Hepatocyte (in vitro differentiated cells): ENCODE data around the gene NLRC5. TPM values are rescaled to one million over a fixed set of nuclear protein-coding genes. Genes with fewer than 3 reads are reported as not detected.
"Not testable (repeated sequence)": the region's sequence is repeated elsewhere in the genome, so short reads cannot be mapped to it uniquely, and the experiment has no call there.

Experiments used
- DNase-seq: peaks from one replicate; pipeline ENCODE4 v3.0.0-alpha.2; 2016; ENCODE audit warnings: low spot score
- H2AFZ ChIP-seq: fragments of 200-600 bp; sonication (generic); 2 replicates; pipeline ENCODE4 v1.6.0; 2016; ENCODE audit warnings: antibody characterized with exemption, mild to moderate bottlenecking
- H3K27ac ChIP-seq: fragments of 200-600 bp; sonication (generic); 2 replicates; pipeline ENCODE4 v1.5.1; 2016; ENCODE audit warnings: mild to moderate bottlenecking
- H3K27me3 ChIP-seq: fragments of 200-600 bp; sonication (generic); 2 replicates; pipeline ENCODE4 v1.6.1; 2016
- H3K36me3 ChIP-seq: fragments of 200-600 bp; sonication (generic); replicated peaks from 2 replicates; pipeline ENCODE4 v1.5.1; 2016; ENCODE audit warnings: low read depth; ENCODE audit not compliant: insufficient read depth
- H3K4me1 ChIP-seq: fragments of 200-600 bp; sonication (generic); 2 replicates; pipeline ENCODE4 v1.5.1; 2016; ENCODE audit warnings: mild to moderate bottlenecking, moderate library complexity; ENCODE audit not compliant: insufficient read depth
- H3K4me2 ChIP-seq: fragments of 200-600 bp; sonication (generic); 2 replicates; pipeline ENCODE4 v1.6.0; 2016
- H3K4me3 ChIP-seq: fragments of 200-600 bp; sonication (generic); 2 replicates; pipeline ENCODE4 v1.5.1; 2016; ENCODE audit warnings: mild to moderate bottlenecking
- H3K79me2 ChIP-seq: fragments of 200-600 bp; sonication (generic); 2 replicates; pipeline ENCODE4 v1.6.0; 2017; ENCODE audit warnings: mild to moderate bottlenecking
- H3K9me2 ChIP-seq: fragments of 200-600 bp; sonication (generic); replicated peaks from 2 replicates; pipeline ENCODE4 v1.6.0; 2017; ENCODE audit warnings: mild to moderate bottlenecking; ENCODE audit not compliant: insufficient read depth
- H3K9me3 ChIP-seq: fragments of 200-600 bp; sonication (generic); 2 replicates; pipeline ENCODE4 v1.5.1; 2016; ENCODE audit warnings: low read depth, mild to moderate bottlenecking
- H4K20me1 ChIP-seq: fragments of 200-600 bp; sonication (generic); 2 replicates; pipeline ENCODE4 v1.6.0; 2016; ENCODE audit warnings: mild to moderate bottlenecking; ENCODE audit not compliant: insufficient read depth, poor library complexity, severe bottlenecking
- EZH2 ChIP-seq: fragments of 200-600 bp; sonication (generic); IDR thresholded peaks from 2 replicates; pipeline ENCODE4 v1.6.1; 2016; ENCODE audit warnings: antibody characterized with exemption, mild to moderate bottlenecking, borderline replicate concordance
- EZH2phosphoT487 ChIP-seq: fragments of 200-600 bp; sonication (generic); IDR thresholded peaks from one replicate; pipeline ENCODE4 v1.6.1; 2018; ENCODE audit warnings: antibody characterized with exemption, mild to moderate bottlenecking, low read depth, moderate library complexity; ENCODE audit not compliant: unreplicated experiment, severe bottlenecking
- WGBS: methylation state at CpG from one replicate; pipeline ENCODE4 v1.1.6; 2016; ENCODE audit warnings: low lambda C conversion rate; ENCODE audit errors: missing lambda C conversion rate; 5-methylcytosine and 5-hydroxymethylcytosine counted together
- polyA plus RNA-seq: library from polyadenylated mRNA; unstranded; fragments of >200 nt; fragmentation: Nextera tagmentation; extraction: Ambion mirVana; gene quantifications from 2 replicates; pipeline ENCODE4 v1.2.1, GENCODE V29; 2016
- total RNA-seq: library from RNA; depleted of rRNA; stranded (reverse); fragments of >200 nt; gene quantifications from 2 replicates; pipeline ENCODE4 v1.2.3, GENCODE V29; 2014
- TF ChIP-seq, protein P1 (sequence below): fragments of 200-600 bp; sonication (generic); IDR thresholded peaks from 2 replicates; pipeline ENCODE4 v1.5.1; 2016; ENCODE audit warnings: antibody characterized with exemption, mild to moderate bottlenecking; ENCODE audit not compliant: poor library complexity

NLRC5 gene
- total and polyA plus RNA-seq, 2 experiments from 2014 or later: 6.4 to 7.0 TPM

DNA sequence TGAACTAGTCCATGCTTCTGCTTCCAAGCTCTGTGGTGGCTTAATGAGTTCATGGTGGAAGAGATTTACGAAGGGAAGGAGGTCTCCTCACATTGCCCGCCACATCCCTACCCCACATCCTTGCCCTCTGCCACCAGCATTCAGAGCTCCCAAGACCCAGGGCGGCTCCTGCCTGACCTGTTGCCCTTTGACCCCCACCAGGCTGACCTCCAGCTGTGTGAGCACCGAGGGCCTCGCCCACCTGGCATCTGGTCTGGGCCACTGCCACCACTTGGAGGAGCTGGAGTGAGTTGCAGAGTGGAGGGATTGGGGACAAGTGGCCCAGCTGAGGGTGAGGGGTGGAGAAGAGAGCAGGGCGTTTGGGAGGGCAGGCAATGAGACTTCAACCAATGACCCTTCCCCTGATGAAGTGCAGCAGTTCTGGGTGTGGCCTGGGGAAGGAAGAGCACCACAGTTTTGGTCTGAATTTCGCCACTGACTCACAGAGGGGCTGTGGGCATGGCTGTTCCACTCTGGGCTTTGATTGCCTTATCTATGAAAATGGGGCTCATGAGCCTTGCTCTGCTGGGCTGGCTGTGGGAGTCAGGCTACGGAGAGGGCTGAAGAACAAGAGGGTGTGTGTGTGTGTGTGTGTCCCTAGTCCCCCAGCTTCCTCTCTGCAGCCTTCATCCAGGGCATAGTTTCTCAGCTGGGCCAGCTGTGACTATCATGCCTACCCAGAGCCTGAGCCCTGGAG, 80.4 kb downstream of the NLRC5 start:
- 83% methylated on average over 8 of the region's 8 CpGs for WGBS
- no peak overlapping the region for H2AFZ ChIP-seq
- H4K20me1 ChIP-seq: no peaks in the 10 kb centered on the region
- TF ChIP-seq EZH2phosphoT487 (no peak), EZH2 (no peak)
- TF ChIP-seq, protein P1, sequence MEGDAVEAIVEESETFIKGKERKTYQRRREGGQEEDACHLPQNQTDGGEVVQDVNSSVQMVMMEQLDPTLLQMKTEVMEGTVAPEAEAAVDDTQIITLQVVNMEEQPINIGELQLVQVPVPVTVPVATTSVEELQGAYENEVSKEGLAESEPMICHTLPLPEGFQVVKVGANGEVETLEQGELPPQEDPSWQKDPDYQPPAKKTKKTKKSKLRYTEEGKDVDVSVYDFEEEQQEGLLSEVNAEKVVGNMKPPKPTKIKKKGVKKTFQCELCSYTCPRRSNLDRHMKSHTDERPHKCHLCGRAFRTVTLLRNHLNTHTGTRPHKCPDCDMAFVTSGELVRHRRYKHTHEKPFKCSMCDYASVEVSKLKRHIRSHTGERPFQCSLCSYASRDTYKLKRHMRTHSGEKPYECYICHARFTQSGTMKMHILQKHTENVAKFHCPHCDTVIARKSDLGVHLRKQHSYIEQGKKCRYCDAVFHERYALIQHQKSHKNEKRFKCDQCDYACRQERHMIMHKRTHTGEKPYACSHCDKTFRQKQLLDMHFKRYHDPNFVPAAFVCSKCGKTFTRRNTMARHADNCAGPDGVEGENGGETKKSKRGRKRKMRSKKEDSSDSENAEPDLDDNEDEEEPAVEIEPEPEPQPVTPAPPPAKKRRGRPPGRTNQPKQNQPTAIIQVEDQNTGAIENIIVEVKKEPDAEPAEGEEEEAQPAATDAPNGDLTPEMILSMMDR: no peak
- H3K4me1 ChIP-seq: no peaks in the 10 kb centered on the region
- no peak for DNase-seq
- no peaks in the 10 kb centered on the region for H3K36me3 ChIP-seq
- H3K4me2 ChIP-seq: no peak overlapping the region
- H3K27ac ChIP-seq: no peak overlapping the region
- no peaks in the 10 kb centered on the region for H3K27me3 ChIP-seq
- H3K79me2 ChIP-seq: no peaks in the 10 kb centered on the region
- no peaks in the 10 kb centered on the region for H3K9me2 ChIP-seq
- no peaks in the 10 kb centered on the region for H3K9me3 ChIP-seq
- H3K4me3 ChIP-seq: no peak overlapping the region

DNA sequence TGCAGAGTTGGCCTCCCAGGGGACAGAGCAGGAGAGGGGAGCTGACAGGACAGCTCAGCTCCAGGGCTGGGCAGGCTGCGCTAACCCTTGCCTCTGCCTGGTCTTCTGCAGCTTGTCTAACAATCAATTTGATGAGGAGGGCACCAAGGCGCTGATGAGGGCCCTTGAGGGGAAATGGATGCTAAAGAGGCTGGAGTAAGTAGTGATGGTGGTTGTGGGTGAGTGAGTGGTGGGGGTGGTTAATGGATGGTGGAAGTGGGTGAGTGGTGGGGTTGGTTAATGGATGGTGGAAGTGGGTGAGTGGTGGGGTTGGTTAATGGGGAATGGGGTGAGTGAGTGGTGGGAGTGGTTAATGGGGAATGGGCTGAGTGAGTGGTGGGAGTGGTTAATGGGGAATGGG, 81.1 kb downstream of the NLRC5 start:
- no peak overlapping the region for H3K4me2 ChIP-seq
- no peak for DNase-seq
- no peaks in the 10 kb centered on the region for H3K9me2 ChIP-seq
- no peak overlapping the region for H2AFZ ChIP-seq
- H3K79me2 ChIP-seq: no peaks in the 10 kb centered on the region
- H3K27me3 ChIP-seq: no peaks in the 10 kb centered on the region
- TF ChIP-seq EZH2 (no peak), EZH2phosphoT487 (no peak)
- TF ChIP-seq, protein P1: no peak
- no peaks in the 10 kb centered on the region for H3K4me1 ChIP-seq
- no peaks in the 10 kb centered on the region for H3K9me3 ChIP-seq
- H4K20me1 ChIP-seq: no peaks in the 10 kb centered on the region
- no peaks in the 10 kb centered on the region for H3K36me3 ChIP-seq
- no peak overlapping the region for H3K27ac ChIP-seq
- 100% methylated on average over 2 of the region's 2 CpGs for WGBS
- H3K4me3 ChIP-seq: no peak overlapping the region

DNA sequence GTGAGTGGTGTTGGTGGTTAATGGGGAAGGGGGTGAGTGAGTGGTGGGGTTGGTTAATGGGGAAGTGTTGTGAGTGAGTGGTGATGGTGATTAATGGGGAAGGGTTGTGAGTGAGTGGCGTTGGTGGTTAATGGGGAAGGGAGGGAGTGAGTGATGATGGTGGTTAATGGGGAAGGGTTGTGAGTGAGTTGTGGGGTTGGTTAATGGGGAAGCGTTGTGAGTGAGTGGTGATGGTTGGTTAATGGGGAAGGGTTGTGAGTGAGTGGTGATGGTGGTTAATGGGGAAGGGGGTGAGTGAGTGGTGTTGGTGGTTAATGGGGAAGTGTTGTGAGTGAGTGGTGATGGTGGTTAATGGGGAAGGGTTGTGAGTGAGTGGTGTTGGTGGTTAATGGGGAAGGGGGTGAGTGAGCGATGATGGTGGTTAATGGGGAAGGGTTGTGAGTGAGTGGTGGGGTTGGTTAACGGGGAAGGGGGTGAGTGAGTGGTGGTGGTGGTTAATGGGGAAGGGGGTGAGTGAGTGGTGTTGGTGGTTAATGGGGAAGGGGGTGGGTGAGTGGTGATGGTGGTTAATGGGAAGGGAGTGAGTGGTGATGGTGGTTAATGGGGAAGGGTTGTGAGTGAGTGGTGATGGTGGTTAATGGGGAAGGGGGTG, 81.8 kb downstream of the NLRC5 start:
- H3K9me2 ChIP-seq: not testable (repeated sequence)
- WGBS: 100% methylated on average over 1 of the region's 4 CpGs

DNA sequence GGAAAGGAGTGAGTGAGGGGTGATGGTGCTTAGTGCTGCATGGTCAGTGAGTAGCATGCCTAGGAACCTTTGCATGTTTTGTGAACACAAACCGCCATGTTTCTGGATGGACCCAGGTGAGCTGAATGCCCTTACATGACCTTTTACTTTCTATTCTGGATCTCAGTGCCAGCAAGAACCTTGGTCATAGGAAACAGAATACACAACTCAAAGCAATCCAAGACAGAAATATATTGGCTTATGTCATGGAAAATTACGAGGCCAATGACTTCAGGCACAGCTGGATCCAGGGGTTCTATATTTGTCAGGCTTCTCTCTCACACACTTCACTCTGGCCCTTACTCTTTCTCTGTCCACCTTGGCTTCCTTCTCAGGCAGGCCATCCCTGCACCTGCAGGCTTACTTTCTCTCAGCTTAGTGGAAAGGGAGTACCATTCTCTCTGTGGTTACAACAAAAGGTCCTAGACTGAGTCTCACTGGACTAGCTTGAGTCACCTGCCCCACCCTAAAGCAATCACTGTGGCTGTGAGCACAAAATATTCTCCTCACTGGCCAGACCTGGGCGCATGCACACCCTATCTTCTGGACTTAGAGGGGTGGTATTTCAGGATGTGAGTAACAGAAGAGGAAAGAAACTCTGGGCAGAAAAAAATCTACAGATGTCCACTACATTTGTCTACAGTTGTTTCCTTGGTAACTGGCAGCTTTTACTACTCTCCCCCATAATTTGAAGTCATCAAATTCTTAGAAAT, 82.7 kb downstream of the NLRC5 start:
- WGBS: 88% methylated on average over 3 of the region's 3 CpGs
- H4K20me1 ChIP-seq: no peaks in the 10 kb centered on the region
- no peaks in the 10 kb centered on the region for H3K9me2 ChIP-seq
- no peak overlapping the region for H3K4me2 ChIP-seq
- no peaks in the 10 kb centered on the region for H3K27me3 ChIP-seq
- H3K36me3 ChIP-seq: no peaks in the 10 kb centered on the region
- H3K4me1 ChIP-seq: no peaks in the 10 kb centered on the region
- H3K79me2 ChIP-seq: no peaks in the 10 kb centered on the region
- no peaks in the 10 kb centered on the region for H3K9me3 ChIP-seq
- TF ChIP-seq EZH2: no peak
- TF ChIP-seq, protein P1: no peak
- no peak for TF ChIP-seq EZH2phosphoT487
- H2AFZ ChIP-seq: no peak overlapping the region
- H3K4me3 ChIP-seq: no peak overlapping the region
- DNase-seq: no peak
- no peak overlapping the region for H3K27ac ChIP-seq

More for the DNA sequence above, 81.8 kb downstream of the NLRC5 start:
- not testable (repeated sequence) for DNase-seq, H3K27ac ChIP-seq, H3K9me3 ChIP-seq, H3K27me3 ChIP-seq, H3K4me2 ChIP-seq, H3K4me1 ChIP-seq, H2AFZ ChIP-seq, H3K36me3 ChIP-seq, H3K4me3 ChIP-seq, H3K79me2 ChIP-seq, H4K20me1 ChIP-seq
